Lower leg skin (tissue), 4 donors: ENCODE results near the gene GMPR. TPM values are rescaled to one million over a fixed set of nuclear protein-coding genes. Genes with fewer than 3 reads are reported as not detected.
A peak's percentile ranks its signal among the peaks of the same experiment; 100 is the strongest.

Experiments
- DNase-seq, 2 donors: peaks; one replicate each; pipeline ENCODE4 v3.0.0-alpha.2; 2019; ENCODE audit warnings: low spot score in 2 of 2
- H3K4me3 ChIP-seq: fragments of 200-600 bp; sonication (generic); 2 replicates; pipeline ENCODE4 v1.5.1; 2017; ENCODE audit warnings: mild to moderate bottlenecking, low read depth; ENCODE audit not compliant: poor library complexity, severe bottlenecking
- CTCF ChIP-seq, 3 donors: fragments of 450-650 bp; IDR thresholded peaks; one replicate each; pipeline ENCODE4 v1.5.1; 2016; ENCODE audit warnings: antibody characterized with exemption in 3 of 3, mild to moderate bottlenecking in 3 of 3, moderate library complexity in 2 of 3
- POLR2A ChIP-seq, 2 donors: fragments of 450-650 bp; IDR thresholded peaks; one replicate each; pipeline ENCODE4 v1.6.1; 2016 to 2017; ENCODE audit warnings: antibody characterized with exemption in 2 of 2, mild to moderate bottlenecking in 1 of 2, moderate library complexity in 1 of 2
- WGBS, 2 donors: methylation state at CpG; one replicate each; pipeline ENCODE4 v1.1.5; 2018; 5-methylcytosine and 5-hydroxymethylcytosine counted together
- intact Hi-C: fragments of 100-400 bp; cut with DNase I; formaldehyde crosslinking; loops from one replicate; pipeline ENCODE4 v1.15.0; 2023; ENCODE audit warnings: low total_unique reads
- total RNA-seq, 4 donors: library from RNA; depleted of rRNA; stranded (reverse); fragments of >200 nt; gene quantifications; one replicate each; pipeline ENCODE4 v1.1.0, GENCODE V29; 2016

The GMPR gene
- total RNA-seq, 4 donors from 2014 or later = 5.2 to 26.7 (median 10.6) TPM

- no peak overlapping the region for H3K4me3 ChIP-seq
- 93 to 97% methylated on average over 11 of the region's 11 CpGs for WGBS, 2 donors
- TF ChIP-seq CTCF (IDR thresholded peaks at IDR 0.05) (no peak), POLR2A (IDR thresholded peaks at IDR 0.05) (no peak)
- intact Hi-C loops = no loop called here
- peak in 1 of 2 donors; percentile 76 for DNase-seq
Observed at GRCh38 chr6:16321826-16322225, 83.4 kb downstream of the GMPR start.

GRCh38 chr6:16322666-16323312 is 84.4 kb downstream of the GMPR start:
- intact Hi-C loops = no loop called here
- DNase-seq = peak; percentile 45 to 64
- TF ChIP-seq CTCF (IDR thresholded peaks at IDR 0.05) (no peak), POLR2A (IDR thresholded peaks at IDR 0.05) (no peak)
- 46 to 54% methylated on average over 11 of the region's 11 CpGs for WGBS, 2 donors
- H3K4me3 ChIP-seq = no peak overlapping the region

GRCh38 chr6:16324184-16324583 is 85.8 kb downstream of the GMPR start:
- no peak overlapping the region for H3K4me3 ChIP-seq
- intact Hi-C loops = no loop called here
- peak in 1 of 2 donors; percentile 36 for DNase-seq
- TF ChIP-seq POLR2A (IDR thresholded peaks at IDR 0.05) (no peak), CTCF (IDR thresholded peaks at IDR 0.05) (no peak)
- WGBS, 2 donors = 95% methylated on average over 2 of the region's 2 CpGs

GRCh38 chr6:16324606-16325225 is 86.3 kb downstream of the GMPR start:
- WGBS, 2 donors = 85 to 87% methylated on average over 7 of the region's 7 CpGs
- intact Hi-C loops = no loop called here
- peak in 1 of 2 donors; percentile 17 for DNase-seq
- no peak overlapping the region for H3K4me3 ChIP-seq
- no peak for TF ChIP-seq CTCF (IDR thresholded peaks at IDR 0.05)
- TF ChIP-seq POLR2A (IDR thresholded peaks at IDR 0.05) = no peak

GRCh38 chr6:16326531-16326930 is 88.1 kb downstream of the GMPR start:
- H3K4me3 ChIP-seq = no peak overlapping the region
- TF ChIP-seq CTCF (IDR thresholded peaks at IDR 0.05) (no peak), POLR2A (IDR thresholded peaks at IDR 0.05) (no peak)
- 96 to 97% methylated on average over 22 of the region's 22 CpGs for WGBS, 2 donors
- no peak for DNase-seq
- intact Hi-C loops = no loop called here
